DND-41 (cell line): Measurements from ENCODE around the gene CD151.

ENCODE experiments used
- ATAC-seq: fragments of 200-7000 bp; cut with Tn5 transposase; 3 replicates; pipeline ENCODE4 v1.9.1; 2021; ENCODE audit warnings: low read depth; ENCODE audit not compliant: insufficient read depth
- DNase-seq: peaks from one replicate; pipeline ENCODE4 v3.0.0-alpha.2; 2020
- H2AFZ ChIP-seq: 2 replicates; pipeline ENCODE4 v1.6.0; 2012; ENCODE audit warnings: low read depth, low read length
- H3K27ac ChIP-seq: 2 replicates; pipeline ENCODE4 v1.5.1; 2012; ENCODE audit warnings: low read length, inconsistent platforms
- H3K27me3 ChIP-seq: fragments of 200-600 bp; sonication (generic); 2 replicates; pipeline ENCODE4 v1.6.0; 2012; ENCODE audit warnings: low read length, mild to moderate bottlenecking, inconsistent platforms; ENCODE audit not compliant: insufficient read depth, poor library complexity
- H3K36me3 ChIP-seq: 2 replicates; pipeline ENCODE4 v1.5.1; 2012; ENCODE audit warnings: low read length, inconsistent platforms; ENCODE audit not compliant: insufficient read depth
- H3K4me1 ChIP-seq: 2 replicates; pipeline ENCODE4 v1.5.1; 2012; ENCODE audit warnings: mild to moderate bottlenecking, low read length; ENCODE audit not compliant: insufficient read depth
- H3K4me2 ChIP-seq: 2 replicates; pipeline ENCODE4 v1.6.0; 2012; ENCODE audit warnings: mild to moderate bottlenecking, moderate library complexity, low read length, inconsistent platforms; ENCODE audit not compliant: insufficient read depth
- H3K4me3 ChIP-seq, 2 experiments: fragments of 200-600 bp in 1 of 2; shearing (Covaris generic) in 1 of 2; 2 replicates each; pipeline ENCODE4 v1.5.1; 2012 to 2016; ENCODE audit warnings: inconsistent platforms in 2 of 2, low read length in 2 of 2, mild to moderate bottlenecking in 2 of 2, low read depth in 1 of 2, moderate library complexity in 1 of 2
- H3K79me2 ChIP-seq: 2 replicates; pipeline ENCODE4 v1.6.0; 2012; ENCODE audit warnings: low read length, inconsistent platforms; ENCODE audit not compliant: insufficient read depth
- H3K9ac ChIP-seq: 2 replicates; pipeline ENCODE4 v1.6.0; 2012; ENCODE audit warnings: low read depth, mild to moderate bottlenecking, inconsistent platforms, low read length, moderate library complexity
- H3K9me3 ChIP-seq: 2 replicates; pipeline ENCODE4 v1.5.1; 2012; ENCODE audit warnings: low read length, moderate library complexity, mild to moderate bottlenecking, inconsistent platforms; ENCODE audit not compliant: insufficient read depth, severe bottlenecking
- H4K20me1 ChIP-seq: 2 replicates; pipeline ENCODE4 v1.6.0; 2012; ENCODE audit warnings: low read length; ENCODE audit not compliant: insufficient read depth
- CTCF ChIP-seq: IDR thresholded peaks from 2 replicates; pipeline ENCODE4 v1.5.1; 2012; ENCODE audit warnings: borderline replicate concordance, low read length, moderate library complexity, mild to moderate bottlenecking; ENCODE audit not compliant: poor library complexity, severe bottlenecking; ENCODE audit errors: extremely low read depth
- EZH2 ChIP-seq: IDR thresholded peaks from 3 replicates; pipeline ENCODE4 v1.6.1; 2012; ENCODE audit warnings: borderline replicate concordance, low read depth, mild to moderate bottlenecking, moderate library complexity, low read length, inconsistent platforms; ENCODE audit not compliant: severe bottlenecking

The CD151 gene

GRCh38 chr11:787084-787675 is 45.6 kb upstream of the CD151 start:
- Histone ChIP-seq H3K4me3 (no peak overlapping the region), H3K36me3 (peaks cover 13% of the 10 kb centered on the region)
- ATAC-seq = no peak

GRCh38 chr11:788009-788640 is 44.6 kb upstream of the CD151 start:
- Histone ChIP-seq H3K9me3 (no peaks in the 10 kb centered on the region), H3K4me2 (no peak overlapping the region), H2AFZ (no peak overlapping the region), H3K27ac (no peak overlapping the region), H3K79me2 (no peaks in the 10 kb centered on the region), H3K36me3 (peaks cover 20% of the 10 kb centered on the region), H3K4me3 (no peak overlapping the region), H3K9ac (no peak overlapping the region), H4K20me1 (peaks cover 14% of the 10 kb centered on the region), H3K4me1 (no peaks in the 10 kb centered on the region), H3K27me3 (no peaks in the 10 kb centered on the region)
- TF ChIP-seq CTCF = no peak
- no peak for TF ChIP-seq EZH2
- ATAC-seq (no peak), DNase-seq (no peak)

More at GRCh38 chr11:787084-787675, 45.6 kb upstream of the CD151 start:
- H3K9me3 ChIP-seq = no peaks in the 10 kb centered on the region
- no peak overlapping the region for H3K4me2 ChIP-seq
- no peak overlapping the region for H2AFZ ChIP-seq
- H3K79me2 ChIP-seq = no peaks in the 10 kb centered on the region
- no peaks in the 10 kb centered on the region for H3K27me3 ChIP-seq
- TF ChIP-seq CTCF (no peak), EZH2 (no peak)
- H3K27ac ChIP-seq = no peak overlapping the region
- no peak overlapping the region for H3K9ac ChIP-seq
- peaks cover 18% of the 10 kb centered on the region for H4K20me1 ChIP-seq
- DNase-seq = no peak
- no peaks in the 10 kb centered on the region for H3K4me1 ChIP-seq

- no peak overlapping the region for H3K27ac ChIP-seq
- H3K4me1 ChIP-seq = no peaks in the 10 kb centered on the region
- H3K9me3 ChIP-seq = no peaks in the 10 kb centered on the region
- H3K4me2 ChIP-seq = no peak overlapping the region
- no peak for DNase-seq
- H3K27me3 ChIP-seq = no peaks in the 10 kb centered on the region
- no peak overlapping the region for H3K9ac ChIP-seq
- no peak for TF ChIP-seq CTCF
- no peak for TF ChIP-seq EZH2
- no peak overlapping the region for H3K4me3 ChIP-seq
- no peak overlapping the region for H2AFZ ChIP-seq
- H3K36me3 ChIP-seq = peaks cover 24% of the 10 kb centered on the region
- no peak for ATAC-seq
- peaks cover 24% of the 10 kb centered on the region for H4K20me1 ChIP-seq
- no peaks in the 10 kb centered on the region for H3K79me2 ChIP-seq
Observed at GRCh38 chr11:788953-789940, 43.5 kb upstream of the CD151 start.
